SKM-1 treated with dmso at 0.1 percent for 144 hours (cell line): ENCODE measurements around the gene BTLA.
"Not testable (repeated sequence)": the region's sequence is repeated elsewhere in the genome, so short reads cannot be mapped to it uniquely, and the experiment has no call there.

ENCODE experiments used
- DNase-seq: peaks from one replicate; lab custom pipeline; 2025; ENCODE audit not compliant: unreplicated experiment; lab: John Stamatoyannopoulos, UW

BTLA gene, protein sequence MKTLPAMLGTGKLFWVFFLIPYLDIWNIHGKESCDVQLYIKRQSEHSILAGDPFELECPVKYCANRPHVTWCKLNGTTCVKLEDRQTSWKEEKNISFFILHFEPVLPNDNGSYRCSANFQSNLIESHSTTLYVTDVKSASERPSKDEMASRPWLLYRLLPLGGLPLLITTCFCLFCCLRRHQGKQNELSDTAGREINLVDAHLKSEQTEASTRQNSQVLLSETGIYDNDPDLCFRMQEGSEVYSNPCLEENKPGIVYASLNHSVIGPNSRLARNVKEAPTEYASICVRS

GRCh38 chr3:112498914-112499711 is at the start of gene BTLA:
Gene BTLA (minus strand): TSS chr3:112499472. CDS start chr3:112499358, 114 bp downstream.
- DNase-seq, result peak; percentile 30

GRCh38 chr3:112546216-112546759 is 47.0 kb upstream of the BTLA start:
- no peak for DNase-seq

- no peak for DNase-seq
Observed at GRCh38 chr3:112539825-112540650, 40.8 kb upstream of the BTLA start.

DNA sequence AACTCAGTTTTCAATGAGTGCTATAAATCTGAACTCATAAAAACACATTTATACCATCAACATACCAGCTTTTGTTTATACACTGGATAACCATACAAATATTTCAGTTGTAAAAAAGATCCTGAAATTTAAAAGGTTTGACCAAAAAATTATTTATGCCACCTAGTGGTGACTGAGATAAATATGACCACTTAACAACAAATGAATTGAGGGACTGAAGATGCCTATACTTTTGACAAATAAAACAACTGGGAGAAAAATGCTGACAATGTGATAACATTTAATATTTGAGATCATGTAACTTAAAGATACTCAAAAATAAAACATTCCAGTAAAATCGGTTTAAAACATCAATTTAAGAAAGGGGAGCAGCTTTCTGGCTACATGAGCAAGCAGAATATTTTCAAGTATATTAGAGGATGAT is 32.1 kb upstream of the BTLA start:
- DNase-seq, result peak; percentile 44

- DNase-seq, result no peak
Observed at GRCh38 chr3:112530573-112530972, 31.3 kb upstream of the BTLA start.

DNA sequence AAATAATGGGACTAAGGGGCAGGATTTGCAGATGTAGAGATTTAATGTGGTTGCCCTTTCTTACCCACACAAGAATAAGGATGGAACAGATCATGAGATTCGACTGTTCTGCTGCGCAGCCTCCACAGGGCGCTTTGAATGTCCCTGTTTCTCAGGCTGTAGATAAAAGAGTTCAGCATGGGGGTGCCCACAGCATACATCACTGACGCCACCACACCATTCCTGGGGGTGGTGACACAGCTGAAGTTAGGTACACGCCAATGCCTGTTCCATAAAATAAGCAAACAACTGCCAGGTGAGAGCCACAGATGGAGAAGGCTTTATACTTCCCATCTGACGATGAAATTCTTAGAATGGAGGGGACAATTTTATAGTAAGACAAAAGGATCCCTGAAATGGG is 24.9 kb upstream of the BTLA start:
- not testable (repeated sequence) for DNase-seq

GRCh38 chr3:112519424-112520001 is 20.2 kb upstream of the BTLA start:
- peak; percentile 68 for DNase-seq

- DNase-seq, result not testable (repeated sequence)
Observed at GRCh38 chr3:112518970-112519369, 19.7 kb upstream of the BTLA start.

- DNase-seq, result no peak
Observed at GRCh38 chr3:112514527-112515128, 15.4 kb upstream of the BTLA start.

DNA sequence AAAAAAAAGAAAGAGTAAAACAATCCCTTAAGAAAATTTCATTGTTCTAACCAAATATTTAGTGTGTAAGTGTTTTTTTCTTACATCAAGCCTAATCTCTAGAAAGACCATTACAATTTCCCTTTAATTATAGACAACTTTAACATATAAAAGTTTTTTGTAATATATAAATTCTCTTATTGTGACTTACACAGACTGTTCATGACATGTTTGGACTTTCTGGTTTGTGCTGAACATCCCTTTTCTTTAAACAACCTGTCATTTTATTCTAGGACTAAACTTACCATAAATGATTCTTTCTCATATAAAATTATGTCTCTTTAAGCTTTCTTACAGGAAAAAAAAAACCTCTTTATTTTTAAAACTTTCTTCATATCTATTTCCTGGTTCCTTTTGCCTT is 13.0 kb upstream of the BTLA start:
- DNase-seq, result no peak

DNA sequence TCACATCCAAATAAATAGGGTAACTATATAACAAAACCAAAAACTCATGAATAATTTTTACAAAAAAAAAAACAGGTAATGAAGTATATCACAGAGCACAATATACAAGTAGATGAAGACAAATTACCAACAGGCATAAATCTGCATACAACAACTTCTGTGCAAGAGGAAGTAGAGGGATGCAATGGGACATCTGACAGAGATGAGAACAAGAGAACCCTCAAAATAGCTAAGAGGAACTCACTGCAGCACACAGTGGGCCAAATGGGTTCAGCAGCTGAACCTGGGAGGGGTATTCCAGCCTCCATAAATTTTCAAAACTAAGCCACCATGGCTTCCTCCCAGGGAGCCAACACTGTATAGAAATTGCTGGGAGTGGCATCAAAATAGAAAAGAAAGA is 9.6 kb upstream of the BTLA start:
- peak; percentile 29 for DNase-seq

DNA sequence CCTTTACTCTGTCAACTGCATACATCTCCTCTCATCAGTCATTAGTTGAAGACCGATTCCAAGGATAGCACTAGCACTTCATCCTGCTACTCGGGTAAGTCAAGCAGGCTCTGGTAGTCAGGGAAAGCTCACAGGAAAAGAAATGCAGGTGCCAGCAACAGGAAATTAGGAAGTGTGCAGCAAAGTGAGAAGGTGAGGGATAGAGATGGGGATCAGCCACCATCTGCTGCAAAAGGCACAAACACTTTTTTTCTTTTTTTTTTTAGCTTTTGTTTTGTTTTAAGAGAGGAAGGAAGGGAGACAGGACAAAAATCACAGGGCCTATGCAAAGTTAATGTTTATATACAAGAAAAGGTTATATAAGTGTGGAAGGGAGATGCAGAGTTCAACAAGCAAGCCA is 9.0 kb upstream of the BTLA start:
- DNase-seq, result no peak

DNA sequence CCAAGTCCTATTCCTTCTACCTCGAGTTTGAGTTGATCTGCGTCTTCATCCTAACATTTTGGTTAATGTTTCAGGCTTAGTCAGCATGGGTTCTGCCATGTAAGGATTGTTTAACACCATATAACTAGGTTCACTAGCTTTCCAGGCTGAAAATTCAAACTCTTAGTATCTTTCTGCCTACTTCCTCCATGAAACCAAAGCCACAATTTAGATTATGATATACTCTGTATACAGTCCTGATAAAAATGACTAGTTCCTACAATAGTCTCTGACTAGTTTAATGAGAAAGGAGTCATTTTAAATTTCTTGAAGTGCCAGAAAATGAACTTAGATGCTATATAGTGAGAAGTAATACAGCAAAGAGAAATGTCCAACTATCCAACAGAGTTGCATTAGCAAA is 6.6 kb upstream of the BTLA start:
- DNase-seq, result no peak

- DNase-seq, result no peak
Observed at GRCh38 chr3:112504123-112504522, 4.9 kb upstream of the BTLA start.

DNA sequence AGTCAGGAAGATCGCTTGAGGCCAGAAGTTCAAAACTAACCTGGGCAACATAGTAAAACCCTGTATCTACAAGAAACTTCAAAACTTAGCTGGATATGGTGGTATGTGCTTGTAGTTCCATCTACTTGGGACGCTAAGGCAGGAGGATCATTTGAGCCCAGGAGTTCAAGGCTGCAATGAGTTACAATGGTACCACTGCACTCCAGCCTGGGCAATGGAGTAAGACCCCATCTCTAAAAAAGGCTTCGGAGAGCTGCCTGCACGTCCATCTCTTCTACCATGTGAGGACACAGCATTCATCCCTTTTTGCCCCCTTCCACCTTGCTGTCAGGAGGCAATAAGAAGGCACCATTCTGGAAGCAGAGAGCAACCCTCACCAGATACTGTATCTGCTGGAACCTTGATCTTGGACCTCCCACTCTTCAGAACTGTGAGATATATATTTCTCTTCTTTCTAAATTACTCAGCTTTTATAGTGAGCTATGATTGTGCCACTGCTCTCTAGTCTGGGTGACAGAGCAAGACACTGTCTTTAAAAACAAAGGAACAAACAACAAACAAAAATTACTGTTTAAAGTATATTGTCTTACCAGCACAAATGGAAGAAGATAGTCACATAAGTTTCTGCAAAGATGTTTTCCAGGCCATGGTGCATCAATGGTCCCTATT is 4.2 kb upstream of the BTLA start:
- DNase-seq, result no peak

GRCh38 chr3:112500621-112501020 is 1.3 kb upstream of the BTLA start:
- no peak for DNase-seq

GRCh38 chr3:112497897-112498548 is 1.2 kb downstream of the BTLA start:
- DNase-seq, result peak; percentile 45

GRCh38 chr3:112496366-112497067 is 2.8 kb downstream of the BTLA start:
- DNase-seq, result no peak

DNA sequence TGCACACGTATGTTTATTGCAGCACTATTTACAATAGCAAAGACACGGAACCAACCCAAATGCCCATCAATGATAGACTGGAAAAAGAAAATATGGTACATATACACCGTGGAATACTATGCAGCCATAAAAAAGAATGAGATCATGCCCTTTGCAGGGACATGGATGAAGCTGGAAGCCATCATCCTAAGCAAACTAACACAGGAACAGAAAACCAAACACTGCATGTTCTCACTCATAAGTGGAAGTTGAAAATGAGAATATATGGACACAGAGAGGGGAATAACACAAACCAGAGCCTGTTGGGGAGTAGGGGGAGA is 4.9 kb downstream of the BTLA start:
- not testable (repeated sequence) for DNase-seq
